NCI-H2196 treated with DMSO at 0.1 percent for 48 hours (cell line): ENCODE results near the gene NMNAT3.

Experiments used
- DNase-seq: peaks from one replicate; lab custom pipeline; 2025; ENCODE audit not compliant: unreplicated experiment; lab: John Stamatoyannopoulos, UW

NMNAT3 gene

DNA sequence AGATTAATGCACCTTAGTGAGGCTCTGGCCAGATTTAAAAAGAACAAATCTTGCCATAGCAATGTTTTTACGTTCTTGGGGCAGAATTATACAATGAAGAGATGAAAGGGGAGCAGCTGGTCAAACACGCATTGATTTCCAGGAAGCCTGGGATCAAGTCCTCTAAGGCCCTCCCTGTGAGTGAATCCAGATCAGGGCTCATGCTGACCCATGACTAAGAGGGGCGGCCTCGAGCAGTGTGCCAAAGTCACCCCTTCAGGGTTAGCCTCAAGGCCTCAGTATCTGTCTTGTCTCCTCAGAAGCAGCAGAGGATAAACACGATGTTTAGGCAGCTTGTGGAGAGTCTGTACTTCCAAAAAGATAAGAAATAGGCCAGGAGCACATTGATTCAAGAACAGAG lies 129.0 kb downstream of the NMNAT3 start:
- DNase-seq = no peak

GRCh38 chr3:139547666-139548065 lies 130.1 kb downstream of the NMNAT3 start:
- DNase-seq = no peak

GRCh38 chr3:139546772-139547171 lies 131.0 kb downstream of the NMNAT3 start:
- no peak for DNase-seq

GRCh38 chr3:139541532-139542288 lies 136.1 kb downstream of the NMNAT3 start:
- no peak for DNase-seq

- DNase-seq = no peak
These were observed 136.9 kb downstream of the NMNAT3 start for GRCh38 chr3:139540651-139541531.

GRCh38 chr3:139538733-139539132 lies 139.0 kb downstream of the NMNAT3 start:
- DNase-seq = no peak

DNA sequence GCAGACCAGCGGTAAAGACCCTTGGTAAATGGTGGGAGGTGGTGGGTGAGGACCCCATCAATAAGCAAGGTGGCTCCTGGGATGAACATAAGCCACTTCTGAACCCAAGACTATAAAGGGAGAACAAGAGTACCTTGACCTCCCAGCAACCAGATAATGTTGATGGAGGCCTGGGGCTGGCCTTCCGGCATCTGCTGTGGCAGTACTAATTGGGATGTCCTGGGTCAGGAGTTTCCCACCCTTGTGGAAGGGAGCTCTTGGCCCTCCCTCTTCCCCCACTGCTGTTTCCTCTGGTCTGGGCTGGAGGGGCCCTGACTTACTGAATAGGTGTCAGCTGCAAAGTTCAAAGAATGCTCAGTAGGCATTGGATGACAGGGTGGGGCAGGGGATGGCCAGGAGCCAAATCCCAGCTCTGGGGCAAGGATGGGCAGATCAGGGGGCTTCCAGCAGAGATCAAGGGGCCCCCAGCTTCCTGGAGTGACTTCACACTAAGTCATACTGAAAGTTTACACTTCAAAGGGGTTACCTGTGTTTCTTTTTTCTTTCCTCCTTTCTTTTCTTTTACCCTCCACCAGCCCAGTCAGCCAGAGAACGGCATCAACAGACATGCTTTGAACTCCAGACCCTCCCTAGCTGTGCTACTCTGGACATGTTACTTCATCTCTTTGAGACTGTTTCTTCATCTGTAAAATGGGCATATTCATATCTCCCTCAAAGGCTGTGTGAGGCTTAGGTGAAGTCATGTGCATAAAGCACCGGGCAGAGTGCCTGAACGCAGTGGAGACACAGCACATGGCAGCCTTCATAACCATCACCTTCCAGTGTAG lies 139.8 kb downstream of the NMNAT3 start:
- no peak for DNase-seq

- DNase-seq = no peak
These were observed 140.4 kb downstream of the NMNAT3 start for GRCh38 chr3:139537361-139537760.

GRCh38 chr3:139534992-139535879 lies 142.5 kb downstream of the NMNAT3 start:
- DNase-seq = peak; percentile 83

DNA sequence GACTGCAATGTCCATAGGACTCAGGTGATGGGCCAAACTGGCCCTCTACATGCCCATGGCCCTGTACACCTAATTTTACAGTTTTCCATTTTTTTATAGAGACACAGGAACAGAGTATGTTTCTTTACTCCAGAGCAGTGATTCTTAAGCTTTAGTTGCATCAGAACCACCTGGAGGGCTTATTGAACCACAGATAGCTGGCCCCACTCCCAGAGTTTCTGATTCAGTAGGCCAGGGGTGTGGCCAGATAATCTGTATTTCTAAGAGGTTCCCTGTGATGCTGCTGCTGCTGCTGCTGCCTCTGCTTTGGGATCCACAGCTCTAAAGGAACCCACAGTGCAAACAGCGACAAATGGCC lies 143.3 kb downstream of the NMNAT3 start:
- peak; percentile 88 for DNase-seq

- DNase-seq = peak; percentile 84
These were observed 143.9 kb downstream of the NMNAT3 start for GRCh38 chr3:139533781-139534454.

- DNase-seq = no peak
These were observed 144.8 kb downstream of the NMNAT3 start for GRCh38 chr3:139532976-139533375.

- DNase-seq = no peak
These were observed 147.1 kb downstream of the NMNAT3 start for GRCh38 chr3:139530717-139531116.

GRCh38 chr3:139529662-139530061 lies 148.1 kb downstream of the NMNAT3 start:
- no peak for DNase-seq

DNA sequence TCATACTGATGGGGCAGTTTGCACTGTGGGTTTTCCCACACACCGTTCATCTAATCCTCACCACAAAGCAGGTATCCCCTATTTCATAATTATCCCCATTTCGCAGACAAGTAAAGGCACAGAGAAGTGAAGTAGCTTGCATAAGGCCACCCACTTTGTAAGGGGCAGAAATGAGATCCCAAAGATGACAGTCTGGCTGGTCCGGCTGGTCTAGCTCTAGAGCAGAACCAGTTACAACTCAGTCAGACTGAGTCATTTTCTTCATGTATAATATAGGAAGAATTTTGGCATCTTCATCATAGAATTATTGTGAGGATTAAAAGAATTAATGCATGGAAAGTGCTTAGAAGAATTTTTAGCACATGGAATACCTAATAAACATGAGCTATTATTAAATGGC lies 148.8 kb downstream of the NMNAT3 start:
- DNase-seq = no peak

GRCh38 chr3:139528281-139528680 lies 149.5 kb downstream of the NMNAT3 start:
- no peak for DNase-seq

DNA sequence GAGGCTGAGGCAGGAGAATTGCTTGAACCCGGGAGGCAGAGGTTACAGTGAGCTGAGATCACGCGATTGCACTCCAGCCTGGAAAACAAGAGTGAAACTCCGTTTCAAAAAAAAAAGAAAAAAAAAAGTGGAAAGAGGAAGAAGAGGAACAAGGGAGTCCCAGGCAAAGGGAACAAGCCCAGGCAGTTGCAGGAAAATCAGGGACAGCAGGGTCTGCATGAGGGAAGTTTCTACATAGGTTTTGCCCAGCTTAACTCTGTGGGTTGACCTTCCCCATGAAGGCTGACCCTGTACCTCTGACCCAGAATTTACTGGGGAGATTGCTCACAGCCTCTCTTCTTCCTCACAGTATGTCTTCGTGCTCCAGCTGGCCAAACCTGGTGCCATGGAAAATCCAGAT lies 150.5 kb downstream of the NMNAT3 start:
- DNase-seq = no peak

GRCh38 chr3:139526146-139526545 lies 151.6 kb downstream of the NMNAT3 start:
- no peak for DNase-seq

DNA sequence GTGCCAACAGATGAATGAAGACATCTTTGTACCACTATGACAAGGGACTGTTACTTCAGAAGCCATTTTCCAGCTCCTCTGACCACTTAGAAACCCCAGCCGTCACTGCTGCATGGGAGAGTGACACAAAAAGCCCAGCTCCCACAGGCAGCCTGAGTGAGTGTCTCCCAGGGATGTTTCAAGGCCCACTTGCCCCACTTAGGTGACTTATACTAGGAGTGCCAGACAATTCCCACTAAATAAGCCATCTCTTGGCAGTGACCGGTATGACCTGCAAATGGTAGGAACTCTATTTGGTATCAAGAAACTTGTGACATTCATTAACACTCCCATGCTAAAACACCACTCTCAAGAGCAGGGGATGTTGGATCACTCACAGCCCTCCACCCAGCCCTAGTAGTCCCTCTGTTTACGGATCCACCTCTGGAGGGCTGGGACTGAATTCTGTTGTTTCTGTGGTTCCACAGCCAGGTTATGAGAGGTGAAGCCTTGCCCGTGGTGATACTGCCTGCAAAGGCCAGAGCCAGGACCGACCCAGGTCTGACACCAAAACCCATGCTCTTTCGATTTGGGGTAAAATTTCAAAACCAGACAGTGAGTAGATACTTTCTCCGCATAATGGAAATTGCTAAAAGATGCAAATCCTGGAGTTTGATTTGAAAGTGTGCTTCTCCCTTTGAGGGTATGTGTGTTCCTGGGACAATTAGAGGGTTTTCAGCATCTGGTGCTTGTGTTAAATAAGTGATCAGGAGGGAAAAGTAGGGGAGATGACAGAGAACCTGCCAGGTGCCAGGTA lies 152.7 kb downstream of the NMNAT3 start:
- no peak for DNase-seq
